Measurements from ENCODE around the gene HEXB. TPM values are rescaled to one million over a fixed set of nuclear protein-coding genes. Genes with fewer than 3 reads are reported as not detected.
A peak's percentile ranks its signal among the peaks of the same experiment; 100 is the strongest.

Gene HEXB
- total and polyA plus RNA-seq, 2 of the 13 experiments (the other 11 are each of a cell fraction or from before 2014, with no cell fraction given) = 100 to 104 TPM

DNA sequence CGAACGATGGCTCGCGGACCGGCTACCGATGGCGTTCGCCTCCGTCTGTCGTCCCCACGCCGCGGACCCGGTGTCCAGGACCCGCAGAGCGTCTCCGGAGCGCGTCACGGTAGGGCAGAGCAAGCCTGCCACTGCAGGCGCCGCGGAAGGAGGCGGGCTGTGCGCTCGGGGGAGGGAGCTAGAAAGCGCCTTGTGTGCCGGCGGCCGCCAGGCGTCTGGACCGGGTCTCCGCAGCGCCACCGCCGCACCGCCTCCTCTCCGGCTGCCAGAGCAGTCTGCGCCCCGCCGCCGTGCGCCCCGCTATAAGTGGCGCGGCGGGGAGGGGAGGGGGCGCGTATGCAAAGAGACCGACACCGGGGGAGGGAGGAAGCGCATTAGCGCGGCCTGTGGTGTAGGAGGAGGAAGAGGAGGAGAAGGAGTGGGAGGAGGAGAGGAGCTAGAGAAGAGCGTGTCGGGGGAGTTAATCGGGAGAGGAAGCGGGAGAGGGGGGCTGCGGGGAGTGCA is 44.5 kb upstream of the HEXB start, which contains the start of gene ENC1 (continued):
- TF ChIP-seq SNAI1 (CRISPR knock-in tag; IDR thresholded peaks at IDR 0.05; ENCODE audit: borderline replicate concordance) (no peak; the same call in 1 of the 2 replicates), FOXK1 (CRISPR knock-in tag; IDR thresholded peaks at IDR 0.05; ENCODE audit: borderline replicate concordance, low read depth) (peak; percentile 18; the same call in 1 of the 2 replicates), SUZ12 (IDR thresholded peaks at IDR 0.05; ENCODE audit: low read depth, low read length) (no peak), CENPBD1 (CRISPR knock-in tag; IDR thresholded peaks at IDR 0.05; ENCODE audit: borderline replicate concordance, low read depth) (peak; percentile 19; the same call in 1 of the 2 replicates), HMGXB4 (CRISPR knock-in tag; IDR thresholded peaks at IDR 0.05; ENCODE audit: borderline replicate concordance in 1 of 2, low read depth in 1 of 2) (peak; percentile 68 to 96; a peak in 3 of 4 replicates), MBNL3 (CRISPR knock-in tag; conservative IDR thresholded peaks at IDR 0.05) (no peak), CCAR2 (optimal IDR thresholded peaks at IDR 0.05; ENCODE audit: low read depth, low read length) (no peak), ZNF274 (CRISPR knock-in tag; IDR thresholded peaks at IDR 0.05) (0 out of 2 replicates have a peak, but pooled peaks have one; percentile 66), ZNF564 (CRISPR knock-in tag; IDR thresholded peaks at IDR 0.05) (peak; percentile 93), ZNF615 (CRISPR knock-in tag; IDR thresholded peaks at IDR 0.05; ENCODE audit: borderline replicate concordance) (no peak), THAP11 (CRISPR knock-in tag; IDR thresholded peaks at IDR 0.05) (peak; percentile 75), ZNF780A (CRISPR knock-in tag; IDR thresholded peaks at IDR 0.05) (peak; percentile 79; the same call in 1 of the 2 replicates), KIAA2018 (CRISPR knock-in tag; IDR thresholded peaks at IDR 0.05; ENCODE audit: borderline replicate concordance) (peak; percentile 70; the same call in 1 of the 2 replicates), SCMH1 (CRISPR knock-in tag; IDR thresholded peaks at IDR 0.05; ENCODE audit: borderline replicate concordance) (no peak)
- TF ChIP-seq, protein P1, sequence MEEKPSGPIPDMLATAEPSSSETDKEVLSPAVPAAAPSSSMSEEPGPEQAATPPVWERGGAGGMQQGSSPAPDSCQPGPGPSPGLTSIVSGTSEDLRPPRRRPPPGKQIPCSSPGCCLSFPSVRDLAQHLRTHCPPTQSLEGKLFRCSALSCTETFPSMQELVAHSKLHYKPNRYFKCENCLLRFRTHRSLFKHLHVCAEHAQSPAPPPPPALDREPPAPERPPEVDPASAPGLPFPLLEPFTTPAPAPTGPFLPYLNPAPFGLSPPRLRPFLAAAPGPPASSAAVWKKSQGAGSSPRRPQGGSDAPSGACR (CRISPR knock-in tag; IDR thresholded peaks at IDR 0.05) = peak; percentile 68
- TF ChIP-seq, protein P2, sequence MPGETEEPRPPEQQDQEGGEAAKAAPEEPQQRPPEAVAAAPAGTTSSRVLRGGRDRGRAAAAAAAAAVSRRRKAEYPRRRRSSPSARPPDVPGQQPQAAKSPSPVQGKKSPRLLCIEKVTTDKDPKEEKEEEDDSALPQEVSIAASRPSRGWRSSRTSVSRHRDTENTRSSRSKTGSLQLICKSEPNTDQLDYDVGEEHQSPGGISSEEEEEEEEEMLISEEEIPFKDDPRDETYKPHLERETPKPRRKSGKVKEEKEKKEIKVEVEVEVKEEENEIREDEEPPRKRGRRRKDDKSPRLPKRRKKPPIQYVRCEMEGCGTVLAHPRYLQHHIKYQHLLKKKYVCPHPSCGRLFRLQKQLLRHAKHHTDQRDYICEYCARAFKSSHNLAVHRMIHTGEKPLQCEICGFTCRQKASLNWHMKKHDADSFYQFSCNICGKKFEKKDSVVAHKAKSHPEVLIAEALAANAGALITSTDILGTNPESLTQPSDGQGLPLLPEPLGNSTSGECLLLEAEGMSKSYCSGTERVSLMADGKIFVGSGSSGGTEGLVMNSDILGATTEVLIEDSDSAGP (CRISPR knock-in tag; IDR thresholded peaks at IDR 0.05; ENCODE audit: borderline replicate concordance) = peak; percentile 89

All from HepG2 (cell line).